HUES48 (cell line): ENCODE measurements around the gene CAMKK1.

Experiments used
- H3K27ac ChIP-seq: one replicate; pipeline ENCODE4 v1.7.0; 2013; ENCODE audit warnings: low read depth, low read length, inconsistent platforms
- H3K27me3 ChIP-seq: 2 replicates; pipeline ENCODE4 v1.6.1; 2013; ENCODE audit warnings: mild to moderate bottlenecking, low read length; ENCODE audit not compliant: control insufficient read depth, insufficient read depth
- H3K36me3 ChIP-seq: 2 replicates; pipeline ENCODE4 v1.6.1; 2013; ENCODE audit warnings: low read length; ENCODE audit not compliant: control insufficient read depth, insufficient read depth
- H3K4me1 ChIP-seq: 2 replicates; pipeline ENCODE4 v1.6.1; 2013; ENCODE audit warnings: mild to moderate bottlenecking, low read length; ENCODE audit not compliant: control insufficient read depth, insufficient read depth
- H3K4me3 ChIP-seq: 2 replicates; pipeline ENCODE4 v1.5.1; 2013; ENCODE audit warnings: mild to moderate bottlenecking, low read depth, low read length
- H3K9ac ChIP-seq: 2 replicates; pipeline ENCODE4 v1.6.1; 2013; ENCODE audit warnings: mild to moderate bottlenecking, low read depth, low read length, moderate library complexity
- H3K9me3 ChIP-seq: 2 replicates; pipeline ENCODE4 v1.6.1; 2013; ENCODE audit warnings: low read length; ENCODE audit not compliant: control insufficient read depth, insufficient read depth

CAMKK1 gene

GRCh38 chr17:3838206-3838605 is 54.6 kb downstream of the CAMKK1 start:
- H3K9ac ChIP-seq = no peak overlapping the region
- no peaks in the 10 kb centered on the region for H3K4me1 ChIP-seq
- H3K9me3 ChIP-seq = no peaks in the 10 kb centered on the region
- H3K27me3 ChIP-seq = no peaks in the 10 kb centered on the region
- peaks cover 86% of the 10 kb centered on the region for H3K36me3 ChIP-seq
- no peak overlapping the region for H3K4me3 ChIP-seq
- H3K27ac ChIP-seq = no peak overlapping the region

GRCh38 chr17:3836551-3836950 is 56.3 kb downstream of the CAMKK1 start:
- H3K27ac ChIP-seq = no peak overlapping the region
- H3K27me3 ChIP-seq = no peaks in the 10 kb centered on the region
- peaks cover 81% of the 10 kb centered on the region for H3K36me3 ChIP-seq
- H3K9me3 ChIP-seq = no peaks in the 10 kb centered on the region
- H3K9ac ChIP-seq = no peak overlapping the region
- H3K4me3 ChIP-seq = no peak overlapping the region
- no peaks in the 10 kb centered on the region for H3K4me1 ChIP-seq

GRCh38 chr17:3835410-3836229 is 57.2 kb downstream of the CAMKK1 start:
- peaks cover 75% of the 10 kb centered on the region for H3K36me3 ChIP-seq
- no peaks in the 10 kb centered on the region for H3K9me3 ChIP-seq
- H3K27me3 ChIP-seq = no peaks in the 10 kb centered on the region
- no peak overlapping the region for H3K9ac ChIP-seq
- H3K4me3 ChIP-seq = no peak overlapping the region
- H3K27ac ChIP-seq = no peak overlapping the region
- H3K4me1 ChIP-seq = no peaks in the 10 kb centered on the region

GRCh38 chr17:3834811-3835210 is 58.0 kb downstream of the CAMKK1 start:
- no peak overlapping the region for H3K9ac ChIP-seq
- H3K4me3 ChIP-seq = no peak overlapping the region
- H3K4me1 ChIP-seq = no peaks in the 10 kb centered on the region
- no peaks in the 10 kb centered on the region for H3K9me3 ChIP-seq
- no peaks in the 10 kb centered on the region for H3K27me3 ChIP-seq
- H3K36me3 ChIP-seq = peaks cover 74% of the 10 kb centered on the region
- no peak overlapping the region for H3K27ac ChIP-seq

GRCh38 chr17:3828852-3829232 is 64.0 kb downstream of the CAMKK1 start:
- peaks cover 79% of the 10 kb centered on the region for H3K36me3 ChIP-seq

GRCh38 chr17:3828151-3828851 is 64.6 kb downstream of the CAMKK1 start:
- H3K36me3 ChIP-seq = peaks cover 79% of the 10 kb centered on the region

More at GRCh38 chr17:3828852-3829232, 64.0 kb downstream of the CAMKK1 start:
- H3K27me3 ChIP-seq = no peaks in the 10 kb centered on the region
- no peak overlapping the region for H3K9ac ChIP-seq
- no peak overlapping the region for H3K27ac ChIP-seq
- H3K4me1 ChIP-seq = no peaks in the 10 kb centered on the region
- no peaks in the 10 kb centered on the region for H3K9me3 ChIP-seq
- H3K4me3 ChIP-seq = no peak overlapping the region

GRCh38 chr17:3827124-3827773 is 65.6 kb downstream of the CAMKK1 start:
- H3K4me3 ChIP-seq = no peak overlapping the region
- no peaks in the 10 kb centered on the region for H3K9me3 ChIP-seq
- H3K4me1 ChIP-seq = no peaks in the 10 kb centered on the region
- H3K27ac ChIP-seq = no peak overlapping the region
- peaks cover 80% of the 10 kb centered on the region for H3K36me3 ChIP-seq
- no peaks in the 10 kb centered on the region for H3K27me3 ChIP-seq
- H3K9ac ChIP-seq = no peak overlapping the region

More at GRCh38 chr17:3828151-3828851, 64.6 kb downstream of the CAMKK1 start:
- Histone ChIP-seq H3K27ac (no peak overlapping the region), H3K9me3 (no peaks in the 10 kb centered on the region), H3K9ac (no peak overlapping the region), H3K4me3 (no peak overlapping the region), H3K4me1 (no peaks in the 10 kb centered on the region), H3K27me3 (no peaks in the 10 kb centered on the region)

- Histone ChIP-seq H3K36me3 (peaks cover 82% of the 10 kb centered on the region), H3K4me3 (no peak overlapping the region), H3K9me3 (no peaks in the 10 kb centered on the region), H3K27me3 (no peaks in the 10 kb centered on the region), H3K9ac (no peak overlapping the region), H3K4me1 (no peaks in the 10 kb centered on the region), H3K27ac (no peak overlapping the region)
Observed at GRCh38 chr17:3826191-3826590, 66.7 kb downstream of the CAMKK1 start.

GRCh38 chr17:3821101-3821500 is 71.8 kb downstream of the CAMKK1 start:
- Histone ChIP-seq H3K36me3 (peaks cover 94% of the 10 kb centered on the region), H3K27ac (no peak overlapping the region)

GRCh38 chr17:3818786-3819185 is 74.1 kb downstream of the CAMKK1 start:
- Histone ChIP-seq H3K4me1 (no peaks in the 10 kb centered on the region), H3K27me3 (no peaks in the 10 kb centered on the region), H3K9me3 (no peaks in the 10 kb centered on the region), H3K27ac (no peak overlapping the region), H3K36me3 (peaks cover 94% of the 10 kb centered on the region), H3K9ac (no peak overlapping the region), H3K4me3 (no peak overlapping the region)

More at GRCh38 chr17:3821101-3821500, 71.8 kb downstream of the CAMKK1 start:
- Histone ChIP-seq H3K4me3 (no peak overlapping the region), H3K4me1 (no peaks in the 10 kb centered on the region), H3K27me3 (no peaks in the 10 kb centered on the region), H3K9me3 (no peaks in the 10 kb centered on the region), H3K9ac (no peak overlapping the region)
